SK-N-SH treated with all-trans-retinoic acid at 6 μM for 48 hours (cell line): ENCODE results near the gene TANGO6.

Experiments
- ATAC-seq: fragments of 200-7000 bp; cut with Tn5 transposase; 3 replicates; pipeline ENCODE4 v1.9.1; 2020; ENCODE audit warnings: mild to moderate bottlenecking, moderate library complexity
- ARNTL ChIP-seq: fragments of 450-650 bp; formaldehyde crosslinking; IDR thresholded peaks from 2 replicates; pipeline ENCODE4 v1.5.0; 2020; ENCODE audit warnings: low read depth, mild to moderate bottlenecking, moderate library complexity, borderline replicate concordance
- BACH2 ChIP-seq: fragments of 250-450 bp; sonication (Bioruptor Pico); IDR thresholded peaks from 2 replicates; pipeline ENCODE4 v1.9.0; 2021; ENCODE audit warnings: mild to moderate bottlenecking, borderline replicate concordance
- CREB5 ChIP-seq: fragments of 250-450 bp; sonication (Bioruptor Pico); IDR thresholded peaks from 2 replicates; pipeline ENCODE4 v1.5.1; 2020; ENCODE audit warnings: low read depth, mild to moderate bottlenecking, moderate library complexity
- ESRRG ChIP-seq: fragments of 250-450 bp; sonication (Bioruptor Pico); IDR thresholded peaks from 2 replicates; pipeline ENCODE4 v1.6.1; 2021; ENCODE audit warnings: mild to moderate bottlenecking
- GLIS3 ChIP-seq: fragments of 250-450 bp; sonication (Bioruptor Pico); IDR thresholded peaks from 2 replicates; pipeline ENCODE4 v1.5.0; 2020; ENCODE audit warnings: mild to moderate bottlenecking, moderate library complexity
- ISL1 ChIP-seq: fragments of 250-450 bp; sonication (Bioruptor Pico); IDR thresholded peaks from 2 replicates; pipeline ENCODE4 v2.1.2; 2022; ENCODE audit warnings: mild to moderate bottlenecking, moderate library complexity
- OSR1 ChIP-seq: fragments of 250-450 bp; sonication (Bioruptor Pico); IDR thresholded peaks from 2 replicates; pipeline ENCODE4 v1.8.0; 2022; ENCODE audit warnings: moderate library complexity, mild to moderate bottlenecking, inconsistent platforms
- PATZ1 ChIP-seq: fragments of 250-450 bp; sonication (Bioruptor Pico); IDR thresholded peaks from 2 replicates; pipeline ENCODE4 v1.8.0; 2020; ENCODE audit warnings: mild to moderate bottlenecking, moderate library complexity, borderline replicate concordance
- PPARA ChIP-seq: fragments of 250-450 bp; sonication (Bioruptor Pico); IDR thresholded peaks from 2 replicates; pipeline ENCODE4 v1.5.0; 2020; ENCODE audit warnings: mild to moderate bottlenecking, borderline replicate concordance
- RARB ChIP-seq: fragments of 250-450 bp; sonication (Bioruptor Pico); IDR thresholded peaks from 2 replicates; pipeline ENCODE4 v1.8.0; 2021; ENCODE audit warnings: mild to moderate bottlenecking, moderate library complexity
- SNAI2 ChIP-seq: fragments of 250-450 bp; sonication (Bioruptor Pico); IDR thresholded peaks from 2 replicates; pipeline ENCODE4 v1.5.0; 2020; ENCODE audit warnings: mild to moderate bottlenecking, moderate library complexity
- TCF4 ChIP-seq: fragments of 250-450 bp; sonication (Bioruptor Pico); IDR thresholded peaks from 2 replicates; pipeline ENCODE4 v1.8.0; 2021; ENCODE audit warnings: mild to moderate bottlenecking, moderate library complexity, borderline replicate concordance
- TOX ChIP-seq: fragments of 250-450 bp; sonication (Bioruptor Pico); IDR thresholded peaks from 2 replicates; pipeline ENCODE4 v1.8.0; 2021; ENCODE audit warnings: mild to moderate bottlenecking, moderate library complexity, borderline replicate concordance
- ZC3H10 ChIP-seq: fragments of 250-450 bp; sonication (Bioruptor Pico); IDR thresholded peaks from 2 replicates; pipeline ENCODE4 v1.5.1; 2021; ENCODE audit warnings: mild to moderate bottlenecking, moderate library complexity
- ZFP3 ChIP-seq: fragments of 250-450 bp; sonication (Bioruptor Pico); IDR thresholded peaks from 2 replicates; pipeline ENCODE4 v1.5.0; 2020; ENCODE audit warnings: mild to moderate bottlenecking, moderate library complexity
- ZFP30 ChIP-seq: fragments of 450-650 bp; formaldehyde crosslinking; IDR thresholded peaks from 2 replicates; pipeline ENCODE4 v1.5.0; 2022; ENCODE audit warnings: mild to moderate bottlenecking, moderate library complexity
- ZNF565 ChIP-seq: fragments of 450-650 bp; formaldehyde crosslinking; conservative IDR thresholded peaks from 2 replicates; pipeline ENCODE4 v1.5.0; 2020; ENCODE audit warnings: low read depth, mild to moderate bottlenecking, moderate library complexity
- ZNF70 ChIP-seq: fragments of 450-650 bp; formaldehyde crosslinking; IDR thresholded peaks from 2 replicates; pipeline ENCODE4 v1.5.0; 2020; ENCODE audit warnings: mild to moderate bottlenecking, moderate library complexity
- ZNF8 ChIP-seq: fragments of 450-650 bp; formaldehyde crosslinking; IDR thresholded peaks from 2 replicates; pipeline ENCODE4 v1.5.0; 2020; ENCODE audit warnings: mild to moderate bottlenecking, moderate library complexity
- TF ChIP-seq, protein P1 (sequence below): fragments of 250-450 bp; sonication (Bioruptor Pico); IDR thresholded peaks from 2 replicates; pipeline ENCODE4 v1.8.0; 2021; ENCODE audit warnings: low read depth, mild to moderate bottlenecking, moderate library complexity, borderline replicate concordance
- TF ChIP-seq, protein P2 (sequence below): fragments of 250-450 bp; sonication (Bioruptor Pico); IDR thresholded peaks from 2 replicates; pipeline ENCODE4 v1.5.0; 2020; ENCODE audit warnings: mild to moderate bottlenecking, moderate library complexity
- TF ChIP-seq, protein P3 (sequence below): fragments of 250-450 bp; sonication (Bioruptor Pico); IDR thresholded peaks from 2 replicates; pipeline ENCODE4 v1.5.1; 2021; ENCODE audit warnings: mild to moderate bottlenecking, moderate library complexity

TANGO6 gene

DNA sequence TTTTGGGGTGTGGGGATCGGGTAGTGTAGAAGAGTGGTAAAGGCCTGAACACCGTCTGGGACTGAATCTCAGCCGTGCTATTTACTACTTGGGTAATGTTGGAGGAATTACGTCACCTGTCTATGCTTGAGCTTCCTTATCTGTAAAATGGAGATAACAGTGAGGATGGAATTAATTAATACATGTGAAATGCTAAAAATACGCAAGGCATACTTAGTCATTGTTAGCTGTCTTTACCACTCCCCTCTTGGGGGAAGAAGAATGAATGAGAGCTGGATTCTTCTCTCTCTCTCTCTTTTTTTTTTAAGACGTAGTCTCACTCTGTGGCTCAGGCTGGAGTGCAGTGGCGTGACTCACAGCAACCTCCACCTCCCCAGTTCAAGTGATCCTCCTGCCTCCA is 41.1 kb upstream of the TANGO6 start:
- TF ChIP-seq ZFP30 (CRISPR knock-in tag), result no peak
- no peak for TF ChIP-seq ISL1 (CRISPR knock-in tag)
- TF ChIP-seq ZC3H10 (CRISPR knock-in tag), result no peak
- TF ChIP-seq PATZ1, result no peak
- TF ChIP-seq OSR1 (CRISPR knock-in tag), result no peak
- no peak for TF ChIP-seq ZNF70
- no peak for TF ChIP-seq PPARA
- TF ChIP-seq CREB5 (CRISPR knock-in tag), result no peak
- TF ChIP-seq ZNF8 (CRISPR knock-in tag), result no peak
- TF ChIP-seq ARNTL (CRISPR knock-in tag), result no peak
- ATAC-seq, result no peak

GRCh38 chr16:68806422-68806821 is 36.9 kb upstream of the TANGO6 start:
- TF ChIP-seq GLIS3 (CRISPR knock-in tag), result no peak
- no peak for TF ChIP-seq SNAI2
- no peak for TF ChIP-seq CREB5 (CRISPR knock-in tag)
- TF ChIP-seq, protein P1, sequence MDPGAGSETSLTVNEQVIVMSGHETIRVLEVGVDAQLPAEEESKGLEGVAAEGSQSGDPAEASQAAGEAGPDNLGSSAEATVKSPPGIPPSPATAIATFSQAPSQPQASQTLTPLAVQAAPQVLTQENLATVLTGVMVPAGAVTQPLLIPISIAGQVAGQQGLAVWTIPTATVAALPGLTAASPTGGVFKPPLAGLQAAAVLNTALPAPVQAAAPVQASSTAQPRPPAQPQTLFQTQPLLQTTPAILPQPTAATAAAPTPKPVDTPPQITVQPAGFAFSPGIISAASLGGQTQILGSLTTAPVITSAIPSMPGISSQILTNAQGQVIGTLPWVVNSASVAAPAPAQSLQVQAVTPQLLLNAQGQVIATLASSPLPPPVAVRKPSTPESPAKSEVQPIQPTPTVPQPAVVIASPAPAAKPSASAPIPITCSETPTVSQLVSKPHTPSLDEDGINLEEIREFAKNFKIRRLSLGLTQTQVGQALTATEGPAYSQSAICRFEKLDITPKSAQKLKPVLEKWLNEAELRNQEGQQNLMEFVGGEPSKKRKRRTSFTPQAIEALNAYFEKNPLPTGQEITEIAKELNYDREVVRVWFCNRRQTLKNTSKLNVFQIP (CRISPR knock-in tag), result no peak
- TF ChIP-seq, protein P2, sequence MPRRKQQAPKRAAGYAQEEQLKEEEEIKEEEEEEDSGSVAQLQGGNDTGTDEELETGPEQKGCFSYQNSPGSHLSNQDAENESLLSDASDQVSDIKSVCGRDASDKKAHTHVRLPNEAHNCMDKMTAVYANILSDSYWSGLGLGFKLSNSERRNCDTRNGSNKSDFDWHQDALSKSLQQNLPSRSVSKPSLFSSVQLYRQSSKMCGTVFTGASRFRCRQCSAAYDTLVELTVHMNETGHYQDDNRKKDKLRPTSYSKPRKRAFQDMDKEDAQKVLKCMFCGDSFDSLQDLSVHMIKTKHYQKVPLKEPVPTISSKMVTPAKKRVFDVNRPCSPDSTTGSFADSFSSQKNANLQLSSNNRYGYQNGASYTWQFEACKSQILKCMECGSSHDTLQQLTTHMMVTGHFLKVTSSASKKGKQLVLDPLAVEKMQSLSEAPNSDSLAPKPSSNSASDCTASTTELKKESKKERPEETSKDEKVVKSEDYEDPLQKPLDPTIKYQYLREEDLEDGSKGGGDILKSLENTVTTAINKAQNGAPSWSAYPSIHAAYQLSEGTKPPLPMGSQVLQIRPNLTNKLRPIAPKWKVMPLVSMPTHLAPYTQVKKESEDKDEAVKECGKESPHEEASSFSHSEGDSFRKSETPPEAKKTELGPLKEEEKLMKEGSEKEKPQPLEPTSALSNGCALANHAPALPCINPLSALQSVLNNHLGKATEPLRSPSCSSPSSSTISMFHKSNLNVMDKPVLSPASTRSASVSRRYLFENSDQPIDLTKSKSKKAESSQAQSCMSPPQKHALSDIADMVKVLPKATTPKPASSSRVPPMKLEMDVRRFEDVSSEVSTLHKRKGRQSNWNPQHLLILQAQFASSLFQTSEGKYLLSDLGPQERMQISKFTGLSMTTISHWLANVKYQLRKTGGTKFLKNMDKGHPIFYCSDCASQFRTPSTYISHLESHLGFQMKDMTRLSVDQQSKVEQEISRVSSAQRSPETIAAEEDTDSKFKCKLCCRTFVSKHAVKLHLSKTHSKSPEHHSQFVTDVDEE, result no peak
- no peak for TF ChIP-seq ZNF565 (CRISPR knock-in tag)
- no peak for TF ChIP-seq ZFP3 (CRISPR knock-in tag)
- TF ChIP-seq PPARA, result no peak
- TF ChIP-seq ZC3H10 (CRISPR knock-in tag), result no peak
- TF ChIP-seq ZNF70, result no peak
- no peak for TF ChIP-seq PATZ1
- TF ChIP-seq OSR1 (CRISPR knock-in tag), result no peak
- no peak for TF ChIP-seq BACH2 (CRISPR knock-in tag)
- TF ChIP-seq ESRRG (CRISPR knock-in tag), result no peak
- TF ChIP-seq ISL1 (CRISPR knock-in tag), result no peak
- ATAC-seq, result no peak

GRCh38 chr16:68806981-68807380 is 36.4 kb upstream of the TANGO6 start:
- ATAC-seq, result no peak
- TF ChIP-seq ZNF565 (CRISPR knock-in tag) (no peak), ISL1 (CRISPR knock-in tag) (no peak), TOX (CRISPR knock-in tag) (no peak), TCF4 (CRISPR knock-in tag) (no peak), ZC3H10 (CRISPR knock-in tag) (no peak), ZFP30 (CRISPR knock-in tag) (no peak), OSR1 (CRISPR knock-in tag) (no peak), ZNF70 (no peak), ZNF8 (CRISPR knock-in tag) (no peak), ESRRG (CRISPR knock-in tag) (no peak), RARB (CRISPR knock-in tag) (no peak), PPARA (no peak), SNAI2 (no peak)
- TF ChIP-seq, protein P1 (CRISPR knock-in tag), result no peak
- TF ChIP-seq, protein P3, sequence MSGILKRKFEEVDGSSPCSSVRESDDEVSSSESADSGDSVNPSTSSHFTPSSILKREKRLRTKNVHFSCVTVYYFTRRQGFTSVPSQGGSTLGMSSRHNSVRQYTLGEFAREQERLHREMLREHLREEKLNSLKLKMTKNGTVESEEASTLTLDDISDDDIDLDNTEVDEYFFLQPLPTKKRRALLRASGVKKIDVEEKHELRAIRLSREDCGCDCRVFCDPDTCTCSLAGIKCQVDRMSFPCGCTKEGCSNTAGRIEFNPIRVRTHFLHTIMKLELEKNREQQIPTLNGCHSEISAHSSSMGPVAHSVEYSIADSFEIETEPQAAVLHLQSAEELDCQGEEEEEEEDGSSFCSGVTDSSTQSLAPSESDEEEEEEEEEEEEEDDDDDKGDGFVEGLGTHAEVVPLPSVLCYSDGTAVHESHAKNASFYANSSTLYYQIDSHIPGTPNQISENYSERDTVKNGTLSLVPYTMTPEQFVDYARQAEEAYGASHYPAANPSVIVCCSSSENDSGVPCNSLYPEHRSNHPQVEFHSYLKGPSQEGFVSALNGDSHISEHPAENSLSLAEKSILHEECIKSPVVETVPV (CRISPR knock-in tag), result no peak
